OCI-LY3 (cell line): ENCODE measurements around the gene PITPNC1.

ENCODE experiments used
- H2AFZ ChIP-seq: fragments of 200-600, 300-600 bp; shearing (Covaris generic); 2 replicates; pipeline ENCODE4 v1.6.0; 2014; ENCODE audit warnings: antibody characterized with exemption, low read depth, low read length
- H3K27ac ChIP-seq: fragments of 200-600, 300-600 bp; sonication (generic); 2 replicates; pipeline ENCODE4 v1.5.1; 2014; ENCODE audit warnings: mild to moderate bottlenecking, low read length, moderate library complexity, mixed read lengths
- H3K27me3 ChIP-seq: fragments of 200-600, 300-600 bp; sonication (generic); 2 replicates; pipeline ENCODE4 v1.6.1; 2014; ENCODE audit warnings: low read depth, low read length, mixed read lengths
- H3K36me3 ChIP-seq: fragments of 200-600, 300-600 bp; sonication (generic); replicated peaks from 2 replicates; pipeline ENCODE3; 2014; ENCODE audit warnings: low read depth, low read length, mixed read lengths
- H3K4me1 ChIP-seq: fragments of 300-600, 200-600 bp; sonication (generic); 2 replicates; pipeline ENCODE4 v1.6.1; 2014; ENCODE audit warnings: low read length, mixed read lengths
- H3K4me2 ChIP-seq: fragments of 200-600, 300-600 bp; sonication (generic); 2 replicates; pipeline ENCODE4 v1.6.1; 2014; ENCODE audit warnings: low read length, mixed read lengths
- H3K4me3 ChIP-seq: fragments of 300-600, 200-600 bp; sonication (generic); 2 replicates; pipeline ENCODE4 v1.5.1; 2014; ENCODE audit warnings: antibody characterized with exemption, mild to moderate bottlenecking, low read length, moderate library complexity
- H3K79me2 ChIP-seq: fragments of 300-600, 200-600 bp; shearing (Covaris generic); 2 replicates; pipeline ENCODE4 v1.6.1; 2014; ENCODE audit warnings: mild to moderate bottlenecking, low read length, mixed read lengths
- H3K9ac ChIP-seq: fragments of 300-600, 200-600 bp; shearing (Covaris generic); 2 replicates; pipeline ENCODE4 v1.6.0; 2014; ENCODE audit warnings: mild to moderate bottlenecking, low read length, moderate library complexity
- H3K9me3 ChIP-seq: fragments of 200-600, 300-600 bp; shearing (Covaris generic); 2 replicates; pipeline ENCODE4 v1.6.1; 2014; ENCODE audit warnings: low read length, mixed read lengths; ENCODE audit not compliant: insufficient read depth
- H4K20me1 ChIP-seq: fragments of 200-600, 300-600 bp; sonication (generic); 2 replicates; pipeline ENCODE4 v1.6.1; 2016; ENCODE audit warnings: low read length, mixed read lengths; ENCODE audit not compliant: insufficient read depth
- CTCF ChIP-seq: fragments of 200-600, 300-600 bp; sonication (generic); IDR thresholded peaks from 2 replicates; pipeline ENCODE4 v1.5.1; 2014; ENCODE audit warnings: antibody characterized with exemption, low read length, low read depth
- EZH2phosphoT487 ChIP-seq: fragments of 200-600 bp; shearing (Covaris generic); IDR thresholded peaks from 2 replicates; pipeline ENCODE4 v1.6.1; 2018; ENCODE audit warnings: antibody characterized with exemption, mixed run types, low read depth

Gene PITPNC1

GRCh38 chr17:67632141-67632540, 255.1 kb downstream of the PITPNC1 start:
- Histone ChIP-seq H3K4me1 (peaks cover 14% of the 10 kb centered on the region), H3K27me3 (no peaks in the 10 kb centered on the region), H3K27ac (no peak overlapping the region), H3K4me3 (no peak overlapping the region), H3K4me2 (no peak overlapping the region), H3K36me3 (no peaks in the 10 kb centered on the region), H3K9ac (no peak overlapping the region), H4K20me1 (no peaks in the 10 kb centered on the region), H3K79me2 (no peaks in the 10 kb centered on the region), H3K9me3 (no peaks in the 10 kb centered on the region), H2AFZ (no peak overlapping the region)
- TF ChIP-seq CTCF (no peak), EZH2phosphoT487 (no peak)

- Histone ChIP-seq H3K9ac (no peak overlapping the region), H3K4me1 (peaks cover 5% of the 10 kb centered on the region), H2AFZ (no peak overlapping the region), H4K20me1 (no peaks in the 10 kb centered on the region), H3K27ac (no peak overlapping the region), H3K27me3 (no peaks in the 10 kb centered on the region), H3K79me2 (no peaks in the 10 kb centered on the region), H3K4me3 (no peak overlapping the region), H3K9me3 (no peaks in the 10 kb centered on the region), H3K36me3 (no peaks in the 10 kb centered on the region), H3K4me2 (no peak overlapping the region)
- TF ChIP-seq EZH2phosphoT487 (no peak), CTCF (no peak)
Observed at GRCh38 chr17:67633751-67634211, 256.7 kb downstream of the PITPNC1 start.

GRCh38 chr17:67635681-67636080, 258.6 kb downstream of the PITPNC1 start:
- no peak overlapping the region for H2AFZ ChIP-seq
- H3K79me2 ChIP-seq, result no peaks in the 10 kb centered on the region
- H3K4me1 ChIP-seq, result no peaks in the 10 kb centered on the region
- H4K20me1 ChIP-seq, result no peaks in the 10 kb centered on the region
- H3K27ac ChIP-seq, result no peak overlapping the region
- H3K36me3 ChIP-seq, result no peaks in the 10 kb centered on the region
- TF ChIP-seq CTCF (no peak), EZH2phosphoT487 (no peak)
- no peaks in the 10 kb centered on the region for H3K27me3 ChIP-seq
- H3K4me3 ChIP-seq, result no peak overlapping the region
- no peak overlapping the region for H3K9ac ChIP-seq
- H3K9me3 ChIP-seq, result no peaks in the 10 kb centered on the region
- no peak overlapping the region for H3K4me2 ChIP-seq

- Histone ChIP-seq H3K27ac (no peak overlapping the region), H3K9me3 (no peaks in the 10 kb centered on the region), H3K4me3 (no peak overlapping the region), H3K4me1 (no peaks in the 10 kb centered on the region), H3K79me2 (no peaks in the 10 kb centered on the region), H3K36me3 (no peaks in the 10 kb centered on the region), H3K27me3 (no peaks in the 10 kb centered on the region), H2AFZ (no peak overlapping the region), H3K4me2 (no peak overlapping the region), H4K20me1 (no peaks in the 10 kb centered on the region), H3K9ac (no peak overlapping the region)
- no peak for TF ChIP-seq CTCF
- no peak for TF ChIP-seq EZH2phosphoT487
Observed at GRCh38 chr17:67636312-67636711, 259.2 kb downstream of the PITPNC1 start.
